ENCODE results near the gene MTMR8. TPM values are rescaled to one million over a fixed set of nuclear protein-coding genes. Genes with fewer than 3 reads are reported as not detected.
"Not testable (repeated sequence)": the region's sequence is repeated elsewhere in the genome, so short reads cannot be mapped to it uniquely, and the experiment has no call there.

The MTMR8 gene
- total RNA-seq, 1 experiment from 2014 or later = not detected

DNA sequence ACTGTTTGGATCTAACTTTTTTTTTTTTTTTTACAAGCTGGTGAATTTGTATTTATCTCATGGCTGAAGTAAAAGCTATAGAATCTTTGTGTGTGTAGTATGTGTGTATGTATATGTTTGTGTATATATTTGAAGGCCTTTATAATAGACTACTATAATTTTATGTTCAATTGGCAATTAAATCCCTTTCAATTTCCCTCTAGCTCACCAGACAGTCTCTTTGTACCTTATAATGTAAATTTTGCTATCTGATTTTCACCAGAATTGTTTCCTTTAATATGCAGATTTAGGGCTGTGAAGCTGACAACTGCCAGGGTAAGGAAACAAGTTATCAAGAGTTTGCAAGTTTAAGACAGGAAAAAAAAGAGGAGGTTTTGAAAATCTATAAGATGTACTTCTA lies 33.1 kb upstream of the MTMR8 start:
- CTCF ChIA-PET = interaction anchor here (1.2 kb wide), 1 partner anchor 55 kb away, joined by 4 read pairs; no protein-coding TSS in a partner anchor
- Mint-ChIP-seq H3K27ac (ENCODE audit: low read depth, unreplicated experiment) (no peak overlapping the region), H3K27me3 (ENCODE audit: insufficient read depth, unreplicated experiment) (no peaks in the 10 kb centered on the region), H3K36me3 (ENCODE audit: insufficient read depth, unreplicated experiment) (no peaks in the 10 kb centered on the region), H3K4me1 (ENCODE audit: insufficient read depth, unreplicated experiment) (no peaks in the 10 kb centered on the region), H3K4me3 (ENCODE audit: unreplicated experiment) (no peak overlapping the region), H3K9me3 (ENCODE audit: unreplicated experiment) (peaks cover 18% of the 10 kb centered on the region)
- POLR2A ChIA-PET = no interaction called here
- TF ChIP-seq CTCF (IDR thresholded peaks at IDR 0.05; ENCODE audit: unreplicated experiment) = no peak
- intact Hi-C loops (cut with micrococcal nuclease) = no loop called here
- no peak for DNase-seq (ENCODE audit: unreplicated experiment)
- no TSS peak for BruUV-seq (replicated peaks)

DNA sequence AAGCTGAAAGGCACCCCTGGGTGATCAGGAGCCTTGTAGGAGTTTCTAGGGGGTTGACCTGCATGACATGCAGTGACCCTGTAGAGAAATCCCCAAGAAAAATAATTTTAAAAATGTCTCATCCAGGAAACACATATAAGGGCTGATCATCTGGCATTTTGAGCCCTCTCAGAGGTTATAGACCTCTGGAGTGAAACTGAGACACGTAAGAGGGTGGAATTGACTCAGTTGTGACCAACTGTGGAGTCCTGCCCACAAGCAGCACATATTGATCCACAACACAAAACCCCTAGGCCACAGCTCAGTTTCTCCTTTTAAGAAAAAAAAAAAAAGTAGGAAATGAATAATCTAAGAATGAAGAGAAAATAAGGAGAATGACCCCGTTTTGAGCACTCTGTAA lies 32.5 kb upstream of the MTMR8 start:
- H3K36me3 Mint-ChIP-seq (ENCODE audit: insufficient read depth, unreplicated experiment) = no peaks in the 10 kb centered on the region
- H3K4me3 Mint-ChIP-seq (ENCODE audit: unreplicated experiment) = no peak overlapping the region
- no peaks in the 10 kb centered on the region for H3K27me3 Mint-ChIP-seq (ENCODE audit: insufficient read depth, unreplicated experiment)
- POLR2A ChIA-PET = no interaction called here
- no peak overlapping the region for H3K27ac Mint-ChIP-seq (ENCODE audit: low read depth, unreplicated experiment)
- CTCF ChIA-PET = interaction anchor here (1.2 kb wide), 1 partner anchor 55 kb away, joined by 4 read pairs; no protein-coding TSS in a partner anchor
- peaks cover 18% of the 10 kb centered on the region for H3K9me3 Mint-ChIP-seq (ENCODE audit: unreplicated experiment)
- no TSS peak for BruUV-seq (replicated peaks)
- H3K4me1 Mint-ChIP-seq (ENCODE audit: insufficient read depth, unreplicated experiment) = no peaks in the 10 kb centered on the region
- no peak for TF ChIP-seq CTCF (IDR thresholded peaks at IDR 0.05; ENCODE audit: unreplicated experiment)
- intact Hi-C loops (cut with micrococcal nuclease) = no loop called here
- DNase-seq (ENCODE audit: unreplicated experiment) = no peak

DNA sequence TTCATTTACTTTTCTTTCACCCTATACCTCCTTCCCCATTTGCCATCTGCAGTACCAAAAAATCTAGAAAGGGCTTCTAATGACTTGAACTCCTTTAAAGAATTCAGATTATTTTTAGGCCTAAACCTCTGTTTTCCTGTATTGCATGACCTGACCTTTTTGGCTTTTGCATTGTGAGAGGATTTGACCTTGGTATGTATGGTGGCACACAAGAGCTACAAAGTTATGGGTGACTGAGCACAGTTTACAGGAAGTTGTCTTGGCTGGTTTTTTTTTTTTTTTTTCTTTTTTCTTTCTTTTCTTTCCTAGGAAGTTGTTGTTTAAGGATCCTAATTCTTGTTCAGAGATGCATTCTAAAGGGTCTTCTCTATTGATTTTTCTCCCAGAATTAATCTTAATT lies 32.0 kb upstream of the MTMR8 start:
- no peak for TF ChIP-seq CTCF (IDR thresholded peaks at IDR 0.05; ENCODE audit: unreplicated experiment)
- H3K27ac Mint-ChIP-seq (ENCODE audit: low read depth, unreplicated experiment) = no peak overlapping the region
- DNase-seq (ENCODE audit: unreplicated experiment) = no peak
- ChIA-PET POLR2A (interaction anchor here (0.7 kb wide), 1 partner anchor 967 kb away, joined by 3 read pairs; no protein-coding TSS in a partner anchor), CTCF (interaction anchor here (0.6 kb wide), 1 partner anchor 338 kb away, joined by 4 read pairs; no protein-coding TSS in a partner anchor)
- H3K4me1 Mint-ChIP-seq (ENCODE audit: insufficient read depth, unreplicated experiment) = no peaks in the 10 kb centered on the region
- no peak overlapping the region for H3K4me3 Mint-ChIP-seq (ENCODE audit: unreplicated experiment)
- no peaks in the 10 kb centered on the region for H3K36me3 Mint-ChIP-seq (ENCODE audit: insufficient read depth, unreplicated experiment)
- BruUV-seq (replicated peaks) = no TSS peak
- H3K27me3 Mint-ChIP-seq (ENCODE audit: insufficient read depth, unreplicated experiment) = no peaks in the 10 kb centered on the region
- peaks cover 21% of the 10 kb centered on the region for H3K9me3 Mint-ChIP-seq (ENCODE audit: unreplicated experiment)
- intact Hi-C loops (cut with micrococcal nuclease) = no loop called here

- POLR2A ChIA-PET = not testable (repeated sequence)
Observed at GRCh38 chrX:64409730-64410129, 14.5 kb upstream of the MTMR8 start.

DNA sequence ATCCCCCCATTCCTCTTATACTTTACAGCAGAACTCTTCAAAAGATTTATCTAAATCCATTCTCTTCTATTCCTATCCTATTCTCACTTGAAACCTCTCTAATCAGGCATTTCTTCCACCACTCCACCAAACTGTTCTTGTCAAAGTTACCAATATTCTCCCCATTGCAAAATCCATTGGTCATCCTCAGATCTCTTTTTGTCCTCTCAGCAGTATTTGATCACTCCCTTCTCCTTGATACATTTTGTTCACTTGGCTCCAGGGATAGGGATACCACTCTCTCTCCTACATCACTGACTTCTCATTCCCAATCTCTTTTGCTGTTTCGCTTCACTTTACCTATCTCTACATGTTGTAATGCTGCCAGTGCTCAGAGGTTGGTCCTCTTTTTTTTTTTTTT lies 2.8 kb upstream of the MTMR8 start:
- Mint-ChIP-seq H3K4me1 (ENCODE audit: insufficient read depth, unreplicated experiment) (no peaks in the 10 kb centered on the region), H3K4me3 (ENCODE audit: unreplicated experiment) (no peak overlapping the region), H3K27me3 (ENCODE audit: insufficient read depth, unreplicated experiment) (no peaks in the 10 kb centered on the region), H3K36me3 (ENCODE audit: insufficient read depth, unreplicated experiment) (no peaks in the 10 kb centered on the region), H3K27ac (ENCODE audit: low read depth, unreplicated experiment) (no peak overlapping the region), H3K9me3 (ENCODE audit: unreplicated experiment) (peaks cover 37% of the 10 kb centered on the region)
- intact Hi-C loops (cut with micrococcal nuclease) = no loop called here
- no TSS peak for BruUV-seq (replicated peaks)
- DNase-seq (ENCODE audit: unreplicated experiment) = no peak
- no peak for TF ChIP-seq CTCF (IDR thresholded peaks at IDR 0.05; ENCODE audit: unreplicated experiment)
- ChIA-PET CTCF (interaction anchor here (0.6 kb wide), 1 partner anchor 305 kb away, joined by 3 read pairs; no protein-coding TSS in a partner anchor), POLR2A (no interaction called here)

More at GRCh38 chrX:64409730-64410129, 14.5 kb upstream of the MTMR8 start:
- H3K27ac Mint-ChIP-seq (ENCODE audit: low read depth, unreplicated experiment); intact Hi-C loops (cut with micrococcal nuclease); H3K36me3 Mint-ChIP-seq (ENCODE audit: insufficient read depth, unreplicated experiment); CTCF ChIA-PET; H3K4me3 Mint-ChIP-seq (ENCODE audit: unreplicated experiment); BruUV-seq (replicated peaks); H3K4me1 Mint-ChIP-seq (ENCODE audit: insufficient read depth, unreplicated experiment); DNase-seq (ENCODE audit: unreplicated experiment); H3K27me3 Mint-ChIP-seq (ENCODE audit: insufficient read depth, unreplicated experiment): not testable (repeated sequence)
- H3K9me3 Mint-ChIP-seq (ENCODE audit: unreplicated experiment) = peaks cover 50% of the 10 kb centered on the region
